ENCODE data around the gene NTF3. TPM values are rescaled to one million over a fixed set of nuclear protein-coding genes. Genes with fewer than 3 reads are reported as not detected.

NTF3 gene
- polyA plus RNA-seq, 3 donors, result not detected

DNA sequence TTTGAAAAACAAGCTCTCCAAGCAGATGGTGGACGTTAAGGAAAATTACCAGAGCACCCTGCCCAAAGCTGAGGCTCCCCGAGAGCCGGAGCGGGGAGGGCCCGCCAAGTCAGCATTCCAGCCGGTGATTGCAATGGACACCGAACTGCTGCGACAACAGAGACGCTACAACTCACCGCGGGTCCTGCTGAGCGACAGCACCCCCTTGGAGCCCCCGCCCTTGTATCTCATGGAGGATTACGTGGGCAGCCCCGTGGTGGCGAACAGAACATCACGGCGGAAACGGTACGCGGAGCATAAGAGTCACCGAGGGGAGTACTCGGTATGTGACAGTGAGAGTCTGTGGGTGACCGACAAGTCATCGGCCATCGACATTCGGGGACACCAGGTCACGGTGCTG lies 62.4 kb downstream of the NTF3 start:
- no peaks in the 10 kb centered on the region for H3K36me3 Mint-ChIP-seq
- 96% methylated on average over 28 of the region's 28 CpGs for WGBS (ENCODE audit: insufficient coverage)
- Histone ChIP-seq H3K9me3 (replicated peaks in 1 of 2; ENCODE audit: control insufficient read depth in 1 of 2, insufficient read depth in 1 of 2, low read length in 2 of 2) (no peaks in the 10 kb centered on the region), H3K4me2 (replicated peaks; ENCODE audit: extremely low read depth, low read length, poor library complexity, severe bottlenecking) (no peak overlapping the region), H3K4me1 (ENCODE audit: control insufficient read depth in 1 of 2, insufficient read depth in 2 of 2, low read length in 2 of 2) (no peaks in the 10 kb centered on the region), H3K4me3 (replicated peaks in 1 of 3; ENCODE audit: low read depth in 2 of 3, low read length in 3 of 3) (no peak overlapping the region), H4K20me1 (ENCODE audit: insufficient read depth, low read length) (no peaks in the 10 kb centered on the region), H3K79me2 (ENCODE audit: insufficient read depth, low read length) (no peaks in the 10 kb centered on the region), H3K36me3 (replicated peaks in 1 of 2; ENCODE audit: control insufficient read depth in 1 of 2, insufficient read depth in 2 of 2, low read length in 2 of 2) (no peaks in the 10 kb centered on the region), H3K27me3 (ENCODE audit: control insufficient read depth in 2 of 2, insufficient read depth in 2 of 2, low read length in 2 of 2) (no peaks in the 10 kb centered on the region), H3K27ac (ENCODE audit: low read depth in 1 of 2, low read length in 2 of 2) (no peak overlapping the region), H3K9ac (ENCODE audit: insufficient read depth, low read length, poor library complexity, severe bottlenecking) (no peak overlapping the region), H2AFZ (ENCODE audit: insufficient read depth, low read depth, low read length, poor library complexity, severe bottlenecking) (no peak overlapping the region)
- H3K27me3 Mint-ChIP-seq (ENCODE audit: low read depth in 3 of 3), result peaks cover 2 to 4% (median 3%) of the 10 kb centered on the region in 3 donors
- H3K4me3 Mint-ChIP-seq, result peak overlapping the region in 1 of 2 donors; percentile 28
- H3K27ac Mint-ChIP-seq, result no peak overlapping the region
- TF ChIP-seq, protein P1, sequence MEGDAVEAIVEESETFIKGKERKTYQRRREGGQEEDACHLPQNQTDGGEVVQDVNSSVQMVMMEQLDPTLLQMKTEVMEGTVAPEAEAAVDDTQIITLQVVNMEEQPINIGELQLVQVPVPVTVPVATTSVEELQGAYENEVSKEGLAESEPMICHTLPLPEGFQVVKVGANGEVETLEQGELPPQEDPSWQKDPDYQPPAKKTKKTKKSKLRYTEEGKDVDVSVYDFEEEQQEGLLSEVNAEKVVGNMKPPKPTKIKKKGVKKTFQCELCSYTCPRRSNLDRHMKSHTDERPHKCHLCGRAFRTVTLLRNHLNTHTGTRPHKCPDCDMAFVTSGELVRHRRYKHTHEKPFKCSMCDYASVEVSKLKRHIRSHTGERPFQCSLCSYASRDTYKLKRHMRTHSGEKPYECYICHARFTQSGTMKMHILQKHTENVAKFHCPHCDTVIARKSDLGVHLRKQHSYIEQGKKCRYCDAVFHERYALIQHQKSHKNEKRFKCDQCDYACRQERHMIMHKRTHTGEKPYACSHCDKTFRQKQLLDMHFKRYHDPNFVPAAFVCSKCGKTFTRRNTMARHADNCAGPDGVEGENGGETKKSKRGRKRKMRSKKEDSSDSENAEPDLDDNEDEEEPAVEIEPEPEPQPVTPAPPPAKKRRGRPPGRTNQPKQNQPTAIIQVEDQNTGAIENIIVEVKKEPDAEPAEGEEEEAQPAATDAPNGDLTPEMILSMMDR (IDR thresholded peaks at IDR 0.05), result no peak
- intact Hi-C loops (cut with micrococcal nuclease), result no loop called here
- no peak for DNase-seq
- no peaks in the 10 kb centered on the region for H3K4me1 Mint-ChIP-seq
- H3K9me3 Mint-ChIP-seq, result peaks cover 0 to 2% (median 0%) of the 10 kb centered on the region in 7 donors

DNA sequence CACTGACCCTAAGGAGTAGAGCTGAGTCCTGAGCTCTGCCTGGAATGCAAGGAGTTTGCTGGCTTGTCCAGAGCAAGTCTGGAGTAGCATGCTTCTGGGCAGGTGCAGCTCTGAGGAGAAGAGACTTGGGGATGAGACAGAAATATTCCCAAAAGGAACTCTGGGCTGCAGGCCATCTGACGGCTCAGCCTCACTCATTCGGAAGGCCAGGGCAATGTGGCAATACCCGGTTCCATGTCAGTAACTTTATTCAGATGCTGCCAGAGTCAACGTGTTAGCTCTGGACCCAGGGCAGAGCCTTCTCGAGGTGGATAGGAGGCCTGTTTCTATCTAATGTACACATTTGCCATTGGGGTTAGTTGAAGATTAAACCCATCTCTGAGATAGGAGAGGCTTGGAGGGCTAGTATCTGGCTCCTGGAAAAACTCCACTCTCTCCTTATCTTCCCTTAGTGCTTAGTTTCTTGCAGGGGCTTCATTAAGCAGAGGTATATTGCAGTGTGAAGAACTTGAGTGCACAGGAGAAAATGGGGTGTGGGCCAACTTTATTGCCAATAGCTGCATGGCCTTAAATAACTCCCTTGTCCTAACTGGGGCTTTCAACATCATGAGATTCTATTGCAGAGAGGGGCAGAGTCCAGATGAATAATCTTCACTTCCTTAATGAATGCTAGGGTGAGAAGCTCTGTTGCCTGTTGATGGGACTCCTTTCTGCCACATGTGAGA lies 65.6 kb downstream of the NTF3 start:
- no peaks in the 10 kb centered on the region for H3K9me3 Mint-ChIP-seq
- no peak overlapping the region for H3K27ac ChIP-seq (ENCODE audit: low read depth in 1 of 2, low read length in 2 of 2)

More for the DNA sequence above, 65.6 kb downstream of the NTF3 start:
- no peaks in the 10 kb centered on the region for H3K4me1 ChIP-seq (ENCODE audit: control insufficient read depth in 1 of 2, insufficient read depth in 2 of 2, low read length in 2 of 2)
- H3K4me3 Mint-ChIP-seq, result no peak overlapping the region
- no peak overlapping the region for H3K4me3 ChIP-seq (replicated peaks in 1 of 3; ENCODE audit: low read depth in 2 of 3, low read length in 3 of 3)
- no peaks in the 10 kb centered on the region for H3K4me1 Mint-ChIP-seq
- H3K9me3 ChIP-seq (replicated peaks in 1 of 2; ENCODE audit: control insufficient read depth in 1 of 2, insufficient read depth in 1 of 2, low read length in 2 of 2), result no peaks in the 10 kb centered on the region
- H4K20me1 ChIP-seq (ENCODE audit: insufficient read depth, low read length), result no peaks in the 10 kb centered on the region
- H3K27me3 Mint-ChIP-seq (ENCODE audit: low read depth in 3 of 3), result peaks cover 1 to 6% (median 3%) of the 10 kb centered on the region in 3 donors
- H3K27me3 ChIP-seq (ENCODE audit: control insufficient read depth in 2 of 2, insufficient read depth in 2 of 2, low read length in 2 of 2), result no peaks in the 10 kb centered on the region
- H3K27ac Mint-ChIP-seq, result no peak overlapping the region
- TF ChIP-seq, protein P1 (IDR thresholded peaks at IDR 0.05), result no peak
- no peaks in the 10 kb centered on the region for H3K36me3 Mint-ChIP-seq
- intact Hi-C loops (cut with micrococcal nuclease), result no loop called here
- H3K4me2 ChIP-seq (replicated peaks; ENCODE audit: extremely low read depth, low read length, poor library complexity, severe bottlenecking), result no peak overlapping the region
- H3K36me3 ChIP-seq (replicated peaks in 1 of 2; ENCODE audit: control insufficient read depth in 1 of 2, insufficient read depth in 2 of 2, low read length in 2 of 2), result no peaks in the 10 kb centered on the region
- 90% methylated on average over 3 of the region's 5 CpGs for WGBS (ENCODE audit: insufficient coverage)
- no peak overlapping the region for H3K9ac ChIP-seq (ENCODE audit: insufficient read depth, low read length, poor library complexity, severe bottlenecking)
- no peak for DNase-seq
- no peak overlapping the region for H2AFZ ChIP-seq (ENCODE audit: insufficient read depth, low read depth, low read length, poor library complexity, severe bottlenecking)
- H3K79me2 ChIP-seq (ENCODE audit: insufficient read depth, low read length), result no peaks in the 10 kb centered on the region

Measured in CD14-positive monocyte (primary cell).